HG03039 (cell line): ENCODE data around the gene HK2.

ENCODE experiments used
- ATAC-seq: cut with Tn5 transposase; IDR thresholded peaks from one replicate; pipeline ENCODE4 v1.9.1; 2021; ENCODE audit warnings: mild to moderate bottlenecking, moderate library complexity; ENCODE audit not compliant: unreplicated experiment

Gene HK2

GRCh38 chr2:74856599-74856998 lies 22.7 kb downstream of the HK2 start:
- no peak for ATAC-seq

- ATAC-seq = no peak
Observed at GRCh38 chr2:74857215-74857614, 23.3 kb downstream of the HK2 start.

GRCh38 chr2:74857725-74858124 lies 23.8 kb downstream of the HK2 start:
- ATAC-seq = no peak

- ATAC-seq = no peak
Observed at GRCh38 chr2:74858281-74858680, 24.4 kb downstream of the HK2 start.

GRCh38 chr2:74860079-74860478 lies 26.2 kb downstream of the HK2 start:
- ATAC-seq = no peak

GRCh38 chr2:74860521-74860920 lies 26.6 kb downstream of the HK2 start:
- no peak for ATAC-seq

- no peak for ATAC-seq
Observed at GRCh38 chr2:74861531-74861930, 27.6 kb downstream of the HK2 start.

- no peak for ATAC-seq
Observed at GRCh38 chr2:74862020-74862964, 28.4 kb downstream of the HK2 start.

- ATAC-seq = no peak
Observed at GRCh38 chr2:74863802-74864248, 29.9 kb downstream of the HK2 start.

- ATAC-seq = no peak
Observed at GRCh38 chr2:74864728-74865722, 31.1 kb downstream of the HK2 start.

GRCh38 chr2:74865770-74866674 lies 32.1 kb downstream of the HK2 start:
- ATAC-seq = no peak

GRCh38 chr2:74867841-74868658 lies 34.1 kb downstream of the HK2 start:
- no peak for ATAC-seq

- no peak for ATAC-seq
Observed at GRCh38 chr2:74869517-74869916, 35.6 kb downstream of the HK2 start.

GRCh38 chr2:74870951-74871350 lies 37.0 kb downstream of the HK2 start:
- ATAC-seq = no peak

GRCh38 chr2:74871414-74871813 lies 37.5 kb downstream of the HK2 start:
- no peak for ATAC-seq

- ATAC-seq = no peak
Observed at GRCh38 chr2:74872389-74872836, 38.5 kb downstream of the HK2 start.

- no peak for ATAC-seq
Observed at GRCh38 chr2:74873012-74873665, 39.2 kb downstream of the HK2 start.

GRCh38 chr2:74873678-74874640 lies 40.0 kb downstream of the HK2 start:
- ATAC-seq = no peak
